Esophagus muscularis mucosa (tissue), 4 donors: ENCODE measurements around the gene THBD.

Source experiments
- EP300 ChIP-seq: sonication (generic); formaldehyde crosslinking; IDR thresholded peaks from one replicate; pipeline ENCODE4 v1.6.1; 2017; ENCODE audit warnings: antibody characterized with exemption
- POLR2A ChIP-seq: fragments of 450-650 bp; IDR thresholded peaks from one replicate; pipeline ENCODE4 v1.6.1; 2017; ENCODE audit warnings: antibody characterized with exemption, moderate library complexity, mild to moderate bottlenecking, low read depth
- TF ChIP-seq, protein P1 (sequence below), 3 experiments: fragments of 200-600 bp in 2 of 3; fragments of 450-650 bp in 1 of 3; sonication (generic) in 2 of 3; IDR thresholded peaks; one replicate each; pipeline ENCODE4 v1.5.1; 2017 to 2019; ENCODE audit warnings: antibody characterized with exemption in 3 of 3, mild to moderate bottlenecking in 2 of 3, moderate library complexity in 1 of 3

DNA sequence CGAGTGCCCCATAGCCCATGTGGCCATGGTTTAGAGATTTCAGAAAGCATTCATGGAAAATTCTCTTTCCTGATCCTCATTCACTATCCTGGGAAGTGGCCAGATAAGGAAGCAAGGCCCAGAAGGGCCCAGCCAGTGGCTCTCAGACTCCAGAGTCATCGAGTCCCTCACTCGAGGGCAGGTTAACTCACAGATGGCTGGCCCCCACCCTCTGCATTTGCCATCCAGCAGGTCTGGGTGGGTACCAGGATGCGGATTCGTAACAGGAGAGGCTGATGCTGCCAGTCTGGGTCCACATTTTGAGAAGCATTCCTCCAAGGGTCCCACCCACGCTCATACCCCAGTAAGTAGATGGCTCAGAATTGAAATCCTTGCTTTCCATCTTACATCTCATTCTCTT lies 18.1 kb downstream of the THBD start:
- TF ChIP-seq POLR2A (no peak), EP300 (no peak)
- TF ChIP-seq, protein P1, sequence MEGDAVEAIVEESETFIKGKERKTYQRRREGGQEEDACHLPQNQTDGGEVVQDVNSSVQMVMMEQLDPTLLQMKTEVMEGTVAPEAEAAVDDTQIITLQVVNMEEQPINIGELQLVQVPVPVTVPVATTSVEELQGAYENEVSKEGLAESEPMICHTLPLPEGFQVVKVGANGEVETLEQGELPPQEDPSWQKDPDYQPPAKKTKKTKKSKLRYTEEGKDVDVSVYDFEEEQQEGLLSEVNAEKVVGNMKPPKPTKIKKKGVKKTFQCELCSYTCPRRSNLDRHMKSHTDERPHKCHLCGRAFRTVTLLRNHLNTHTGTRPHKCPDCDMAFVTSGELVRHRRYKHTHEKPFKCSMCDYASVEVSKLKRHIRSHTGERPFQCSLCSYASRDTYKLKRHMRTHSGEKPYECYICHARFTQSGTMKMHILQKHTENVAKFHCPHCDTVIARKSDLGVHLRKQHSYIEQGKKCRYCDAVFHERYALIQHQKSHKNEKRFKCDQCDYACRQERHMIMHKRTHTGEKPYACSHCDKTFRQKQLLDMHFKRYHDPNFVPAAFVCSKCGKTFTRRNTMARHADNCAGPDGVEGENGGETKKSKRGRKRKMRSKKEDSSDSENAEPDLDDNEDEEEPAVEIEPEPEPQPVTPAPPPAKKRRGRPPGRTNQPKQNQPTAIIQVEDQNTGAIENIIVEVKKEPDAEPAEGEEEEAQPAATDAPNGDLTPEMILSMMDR (IDR thresholded peaks at IDR 0.05): no peak
